GM12875 (cell line): ENCODE measurements around the gene RIOK1.
"Not testable (repeated sequence)": the region's sequence is repeated elsewhere in the genome, so short reads cannot be mapped to it uniquely, and the experiment has no call there.

Experiments
- H3K4me3 ChIP-seq: one replicate; pipeline ENCODE4 v1.5.1; 2011; ENCODE audit warnings: low read depth, low read length, control low read depth
- CTCF ChIP-seq: IDR thresholded peaks from 2 replicates; pipeline ENCODE4 v1.5.1; 2011; ENCODE audit warnings: low read depth, mild to moderate bottlenecking, control low read depth, inconsistent platforms, low read length, moderate library complexity, borderline replicate concordance; ENCODE audit not compliant: insufficient read depth

Gene RIOK1

GRCh38 chr6:7449018-7449417 is 59.4 kb downstream of the RIOK1 start:
- no peak for TF ChIP-seq CTCF
- no peak overlapping the region for H3K4me3 ChIP-seq

- H3K4me3 ChIP-seq: no peak overlapping the region
- TF ChIP-seq CTCF: no peak
Measured at GRCh38 chr6:7451326-7451725, 61.7 kb downstream of the RIOK1 start.

GRCh38 chr6:7452898-7453297 is 63.3 kb downstream of the RIOK1 start:
- TF ChIP-seq CTCF: no peak
- H3K4me3 ChIP-seq: no peak overlapping the region

GRCh38 chr6:7454696-7455358 is 65.2 kb downstream of the RIOK1 start:
- no peak overlapping the region for H3K4me3 ChIP-seq
- TF ChIP-seq CTCF: no peak

DNA sequence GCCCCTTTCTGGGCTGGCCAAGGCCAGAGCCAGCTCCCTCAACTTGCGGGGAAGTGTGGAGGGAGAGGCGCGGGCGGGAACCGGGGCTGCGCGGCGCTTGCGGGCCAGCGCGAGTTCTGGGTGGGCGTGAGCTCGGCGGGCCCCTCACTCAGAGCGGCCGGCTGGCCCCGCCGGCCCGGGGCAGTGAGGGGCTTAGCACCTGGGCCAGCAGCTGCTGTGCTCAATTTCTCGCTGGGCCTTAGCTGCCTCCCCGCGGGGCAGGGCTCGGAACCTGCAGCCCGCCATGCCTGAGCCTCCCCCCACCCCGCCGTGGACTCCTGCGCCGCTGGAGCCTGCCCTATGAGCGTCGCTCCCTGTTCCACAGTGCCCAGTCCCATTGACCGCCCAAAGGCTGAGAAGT is 66.7 kb downstream of the RIOK1 start:
- H3K4me3 ChIP-seq: not testable (repeated sequence)

GRCh38 chr6:7461416-7461815 is 71.8 kb downstream of the RIOK1 start:
- no peak for TF ChIP-seq CTCF

GRCh38 chr6:7463785-7464184 is 74.2 kb downstream of the RIOK1 start:
- no peak for TF ChIP-seq CTCF
- H3K4me3 ChIP-seq: no peak overlapping the region

More at GRCh38 chr6:7461416-7461815, 71.8 kb downstream of the RIOK1 start:
- no peak overlapping the region for H3K4me3 ChIP-seq
